22Rv1 (cell line): ENCODE measurements around the gene ZFTA.

Experiments
- CTCF ChIP-seq: fragments of 450-650 bp; IDR thresholded peaks from 2 replicates; pipeline ENCODE4 v1.5.1; 2017; ENCODE audit warnings: mild to moderate bottlenecking
- ZFX ChIP-seq: fragments of 450-650 bp; IDR thresholded peaks from 2 replicates; pipeline ENCODE4 v1.6.1; 2017; ENCODE audit warnings: antibody characterized with exemption, borderline replicate concordance

DNA sequence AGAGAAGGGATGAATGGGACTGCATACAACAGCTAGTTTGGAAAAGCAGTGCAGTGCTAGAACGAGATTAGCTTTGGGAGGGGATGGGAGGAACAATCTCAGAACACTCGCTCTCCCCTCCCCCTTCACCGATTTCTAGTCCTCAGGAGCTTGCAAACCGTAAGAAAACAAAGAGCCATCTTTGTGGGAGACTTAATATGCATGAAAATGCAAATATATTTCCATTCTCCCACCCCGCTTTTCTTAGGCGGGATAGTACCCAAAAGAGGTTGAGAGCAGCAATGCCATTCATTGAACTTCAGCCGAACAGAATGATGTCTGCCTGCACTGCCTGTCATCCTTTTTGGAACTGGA is 45.8 kb upstream of the ZFTA start:
- TF ChIP-seq CTCF, result no peak
- TF ChIP-seq ZFX, result no peak
